CD4-positive, alpha-beta T cell (primary cell): ENCODE results near the gene PKHD1. TPM values are rescaled to one million over a fixed set of nuclear protein-coding genes. Genes with fewer than 3 reads are reported as not detected.

Experiments
- ATAC-seq: fragments of 200-7000 bp; cut with Tn5 transposase; one replicate; pipeline ENCODE4 v1.10.0; 2022; ENCODE audit warnings: mild to moderate bottlenecking; ENCODE audit not compliant: poor library complexity
- CTCF ChIA-PET: fragments of 350-600 bp; sonication (Branson Sonifier 250); formaldehyde crosslinking; loops from one replicate; lab custom pipeline; 2021; ENCODE audit warnings: antibody characterized with exemption, inconsistent platforms; lab: Charles Lee
- POLR2A ChIA-PET: fragments of 350-600 bp; sonication (Branson Sonifier 250); formaldehyde crosslinking; loops from one replicate; lab custom pipeline; 2021; ENCODE audit warnings: antibody characterized with exemption, inconsistent platforms; lab: Charles Lee
- DNase-seq, 14 experiments: peaks; one replicate each; pipeline ENCODE4 v3.0.0-alpha.2; 2013 to 2020; ENCODE audit warnings: mixed read lengths in 2 of 14
- H3K27ac ChIP-seq, 2 donors: one replicate each; pipeline versions ENCODE4 v1.5.1 to v1.7.0; 2013; ENCODE audit warnings: low read length in 2 of 2, low read depth in 1 of 2, mild to moderate bottlenecking in 1 of 2
- H3K27me3 ChIP-seq, 2 experiments: 1 replicate in 1 of 2; 2 replicates in 1 of 2; pipeline versions ENCODE4 v1.6.1 to v1.7.0; 2013; ENCODE audit warnings: low read length in 2 of 2, control low read depth in 1 of 2, mild to moderate bottlenecking in 1 of 2, moderate library complexity in 1 of 2; ENCODE audit not compliant: insufficient read depth in 2 of 2, control insufficient read depth in 1 of 2
- H3K36me3 ChIP-seq: one replicate; pipeline ENCODE4 v1.6.1; 2013; ENCODE audit warnings: low read length, control low read depth; ENCODE audit not compliant: insufficient read depth
- H3K4me1 ChIP-seq: one replicate; pipeline ENCODE4 v1.6.1; 2013; ENCODE audit warnings: low read length, control low read depth; ENCODE audit not compliant: insufficient read depth
- H3K4me3 ChIP-seq: one replicate; pipeline ENCODE4 v1.5.1; 2013; ENCODE audit warnings: mild to moderate bottlenecking, low read length, moderate library complexity
- H3K9me3 ChIP-seq, 2 experiments: 1 replicate in 1 of 2; 2 replicates in 1 of 2; pipeline versions ENCODE4 v1.6.1 to v1.7.0; 2013; ENCODE audit warnings: low read length in 2 of 2, mild to moderate bottlenecking in 2 of 2, control low read depth in 1 of 2, moderate library complexity in 1 of 2; ENCODE audit not compliant: control insufficient read depth in 1 of 2, insufficient read depth in 1 of 2
- H3K27ac Mint-ChIP-seq: one replicate; pipeline ENCODE4 v1.8.0; 2020; ENCODE audit warnings: mixed read lengths
- H3K27me3 Mint-ChIP-seq: one replicate; pipeline ENCODE4 v1.8.0; 2021; ENCODE audit warnings: mixed read lengths
- H3K36me3 Mint-ChIP-seq: one replicate; pipeline ENCODE4 v1.8.0; 2021; ENCODE audit warnings: low read depth, mixed read lengths
- H3K4me1 Mint-ChIP-seq: one replicate; pipeline ENCODE4 v1.8.0; 2021; ENCODE audit warnings: low read depth, mixed read lengths
- H3K4me3 Mint-ChIP-seq: one replicate; pipeline ENCODE4 v1.8.0; 2020; ENCODE audit warnings: mild to moderate bottlenecking, mixed read lengths
- H3K9me3 Mint-ChIP-seq: one replicate; pipeline ENCODE4 v1.8.0; 2020; ENCODE audit warnings: mixed read lengths
- intact Hi-C, 2 experiments: fragments of 100-400 bp; cut with DNase I in 1 of 2; cut with micrococcal nuclease in 1 of 2; formaldehyde crosslinking; loops; one replicate each; pipeline versions ENCODE4 v1.15.1 to v1.9.0; 2023 to 2025; cut with DNase I, micrococcal nuclease
- total RNA-seq, 174 experiments: library from RNA in 2 of 174; stranded (reverse) in 2 of 174; gene quantifications; one replicate each; pipeline ENCODE4 v1.2.3 and lab custom pipeline; 2021 to 2026
- TF ChIP-seq, protein P1 (sequence below): fragments of 200-600 bp; IDR thresholded peaks from one replicate; pipeline ENCODE4 v1.8.0; 2022; ENCODE audit warnings: antibody characterized with exemption, mild to moderate bottlenecking

The PKHD1 gene
- total RNA-seq, 2 experiments from 2014 or later = 0.03 TPM; not detected in 1

DNA sequence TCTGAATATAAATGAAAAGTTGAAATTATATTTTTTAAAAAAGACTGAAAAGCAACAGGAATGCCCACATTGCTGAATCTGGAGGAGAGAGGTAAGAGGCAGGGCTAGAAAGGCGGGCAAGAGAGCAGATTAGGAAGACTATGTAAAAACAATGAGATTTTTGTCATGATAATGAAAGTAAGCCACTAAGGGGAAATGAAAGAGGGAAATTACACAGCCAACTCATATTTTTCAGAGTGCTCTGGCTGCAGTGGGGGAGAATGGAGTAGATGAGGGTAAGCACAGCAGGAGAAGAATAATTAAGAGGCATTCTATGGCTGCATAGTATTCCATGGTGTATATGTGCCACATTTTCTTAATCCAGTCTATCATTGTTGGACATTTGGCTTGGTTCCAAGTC, 281.9 kb downstream of the PKHD1 start:
- Mint-ChIP-seq H3K36me3 (no peaks in the 10 kb centered on the region), H3K9me3 (peaks cover 8% of the 10 kb centered on the region), H3K4me1 (no peaks in the 10 kb centered on the region), H3K27ac (no peak overlapping the region), H3K27me3 (no peaks in the 10 kb centered on the region), H3K4me3 (no peak overlapping the region)
- H3K36me3 ChIP-seq = no peaks in the 10 kb centered on the region
- H3K4me1 ChIP-seq = no peaks in the 10 kb centered on the region
- no peak overlapping the region for H3K27ac ChIP-seq
- no peak overlapping the region for H3K4me3 ChIP-seq
- POLR2A ChIA-PET = no interaction called here
- CTCF ChIA-PET = no interaction called here
- H3K9me3 ChIP-seq = no peaks in the 10 kb centered on the region
- intact Hi-C loops = no loop called here
- ATAC-seq (no peak), DNase-seq (no peak)
- TF ChIP-seq, protein P1, sequence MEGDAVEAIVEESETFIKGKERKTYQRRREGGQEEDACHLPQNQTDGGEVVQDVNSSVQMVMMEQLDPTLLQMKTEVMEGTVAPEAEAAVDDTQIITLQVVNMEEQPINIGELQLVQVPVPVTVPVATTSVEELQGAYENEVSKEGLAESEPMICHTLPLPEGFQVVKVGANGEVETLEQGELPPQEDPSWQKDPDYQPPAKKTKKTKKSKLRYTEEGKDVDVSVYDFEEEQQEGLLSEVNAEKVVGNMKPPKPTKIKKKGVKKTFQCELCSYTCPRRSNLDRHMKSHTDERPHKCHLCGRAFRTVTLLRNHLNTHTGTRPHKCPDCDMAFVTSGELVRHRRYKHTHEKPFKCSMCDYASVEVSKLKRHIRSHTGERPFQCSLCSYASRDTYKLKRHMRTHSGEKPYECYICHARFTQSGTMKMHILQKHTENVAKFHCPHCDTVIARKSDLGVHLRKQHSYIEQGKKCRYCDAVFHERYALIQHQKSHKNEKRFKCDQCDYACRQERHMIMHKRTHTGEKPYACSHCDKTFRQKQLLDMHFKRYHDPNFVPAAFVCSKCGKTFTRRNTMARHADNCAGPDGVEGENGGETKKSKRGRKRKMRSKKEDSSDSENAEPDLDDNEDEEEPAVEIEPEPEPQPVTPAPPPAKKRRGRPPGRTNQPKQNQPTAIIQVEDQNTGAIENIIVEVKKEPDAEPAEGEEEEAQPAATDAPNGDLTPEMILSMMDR = no peak
- H3K27me3 ChIP-seq = no peaks in the 10 kb centered on the region

DNA sequence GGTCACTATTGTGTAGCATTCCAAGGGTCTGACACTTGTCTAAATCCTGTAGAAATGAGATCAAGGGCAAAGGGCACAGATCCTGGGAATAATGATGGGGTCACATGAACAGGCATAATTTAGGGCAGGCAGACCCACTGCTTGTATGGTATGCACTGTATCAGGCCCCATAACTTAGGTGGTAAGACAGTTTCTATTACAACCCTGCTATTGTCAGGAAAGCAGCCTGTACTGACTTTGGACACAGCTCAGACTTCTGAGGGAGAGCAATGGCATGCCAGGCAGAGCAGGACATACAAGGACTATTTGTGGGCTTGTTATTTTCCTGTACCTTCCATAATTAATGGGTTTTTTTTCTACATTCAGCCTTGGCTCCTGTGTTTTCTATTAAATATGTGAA, 286.8 kb downstream of the PKHD1 start:
- Mint-ChIP-seq H3K36me3 (no peaks in the 10 kb centered on the region), H3K9me3 (peaks cover 15% of the 10 kb centered on the region), H3K27me3 (no peaks in the 10 kb centered on the region), H3K4me1 (no peaks in the 10 kb centered on the region), H3K4me3 (no peak overlapping the region), H3K27ac (no peak overlapping the region)
- ATAC-seq = no peak
- Histone ChIP-seq H3K4me3 (no peak overlapping the region), H3K27me3 (no peaks in the 10 kb centered on the region), H3K9me3 (peaks cover 0 to 8% of the 10 kb centered on the region in 2 experiments), H3K27ac (no peak overlapping the region), H3K4me1 (no peaks in the 10 kb centered on the region), H3K36me3 (no peaks in the 10 kb centered on the region)
- ChIA-PET CTCF (no interaction called here), POLR2A (no interaction called here)
- TF ChIP-seq, protein P1 = no peak
- intact Hi-C loops = no loop called here
- no peak for DNase-seq

DNA sequence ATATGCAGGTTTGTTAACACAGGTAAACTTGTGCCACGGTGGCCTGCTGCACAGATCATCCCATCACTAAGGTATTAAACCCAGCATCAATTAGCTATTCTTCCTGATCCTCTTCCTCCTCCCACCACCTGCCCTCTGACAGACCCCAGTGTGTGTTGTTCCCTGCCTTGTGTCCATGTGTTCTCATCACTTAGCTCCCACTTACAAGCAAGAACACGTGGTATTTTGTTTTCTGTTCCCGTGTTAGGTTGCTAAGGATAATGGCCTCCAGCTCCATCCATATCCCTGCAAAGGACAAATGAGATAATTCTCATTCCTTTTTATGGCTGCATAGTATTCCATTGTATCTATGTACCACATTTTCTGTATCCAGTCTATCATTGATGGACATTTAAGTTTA, 294.0 kb downstream of the PKHD1 start:
- ATAC-seq (no peak), DNase-seq (no peak)
- Histone ChIP-seq H3K27ac (no peak overlapping the region), H3K27me3 (no peaks in the 10 kb centered on the region), H3K4me1 (no peaks in the 10 kb centered on the region), H3K36me3 (no peaks in the 10 kb centered on the region), H3K4me3 (no peak overlapping the region), H3K9me3 (peaks cover 0 to 9% of the 10 kb centered on the region in 2 experiments)
- peaks cover 9% of the 10 kb centered on the region for H3K9me3 Mint-ChIP-seq
- H3K27me3 Mint-ChIP-seq = no peaks in the 10 kb centered on the region
- H3K4me1 Mint-ChIP-seq = no peaks in the 10 kb centered on the region
- H3K4me3 Mint-ChIP-seq = no peak overlapping the region
- POLR2A ChIA-PET = no interaction called here
- H3K36me3 Mint-ChIP-seq = no peaks in the 10 kb centered on the region
- no peak overlapping the region for H3K27ac Mint-ChIP-seq
- CTCF ChIA-PET = no interaction called here
- TF ChIP-seq, protein P1 = no peak
- intact Hi-C loops = no loop called here
